ENCODE data around the gene GRAMD1C. TPM values are rescaled to one million over a fixed set of nuclear protein-coding genes. Genes with fewer than 3 reads are reported as not detected.

GRAMD1C gene
- 1 to 10 TPM in 1 of 2 experiments, under 1 TPM in 1; 0.64 to 1.2 TPM for total RNA-seq

GRCh38 chr3:113838631-113839209, at the start of gene GRAMD1C:
Gene GRAMD1C (plus strand): TSS chr3:113838788. CDS start chr3:113838910, 122 bp downstream.
- Mint-ChIP-seq H3K9me3 (no peaks in the 10 kb centered on the region), H3K36me3 (no peaks in the 10 kb centered on the region), H3K27ac (no peak within 1 kb of the TSS), H3K4me3 (peak within 1 kb of the TSS; percentile 68), H3K4me1 (ENCODE audit: low read depth) (peaks cover 6% of the 10 kb centered on the region), H3K27me3 (no peaks in the 10 kb centered on the region)
- POLR2A ChIA-PET, result no interaction called here
- peak; percentile 89 for DNase-seq
- CTCF ChIA-PET, result interaction anchor here (0.6 to 4.5 kb wide), 11 partner anchors 13 to 102 kb away, joined by 3 to 27 read pairs (median 3); partner anchors contain the start of genes ATP6V1A and NAA50
- intact Hi-C loops (cut with micrococcal nuclease), result loop anchor here (1.0 to 5.0 kb wide), 4 partner anchors 75 to 219 kb away; partner anchors contain the start of genes ATP6V1A, CCDC191, NAA50 and QTRT2

- no peak overlapping the region for H3K27ac Mint-ChIP-seq
- no peaks in the 10 kb centered on the region for H3K4me1 Mint-ChIP-seq (ENCODE audit: low read depth)
- no peak for DNase-seq
- H3K27me3 Mint-ChIP-seq, result no peaks in the 10 kb centered on the region
- intact Hi-C loops (cut with micrococcal nuclease), result no loop called here
- no peaks in the 10 kb centered on the region for H3K9me3 Mint-ChIP-seq
- CTCF ChIA-PET, result no interaction called here
- H3K4me3 Mint-ChIP-seq, result no peak overlapping the region
- peaks cover 7% of the 10 kb centered on the region for H3K36me3 Mint-ChIP-seq
- POLR2A ChIA-PET, result no interaction called here
Measured at GRCh38 chr3:113791381-113791780, 47.2 kb upstream of the GRAMD1C start.

- POLR2A ChIA-PET, result no interaction called here
- Mint-ChIP-seq H3K27me3 (no peaks in the 10 kb centered on the region), H3K27ac (no peak overlapping the region), H3K4me3 (no peak overlapping the region), H3K9me3 (no peaks in the 10 kb centered on the region), H3K36me3 (peaks cover 6% of the 10 kb centered on the region), H3K4me1 (ENCODE audit: low read depth) (no peaks in the 10 kb centered on the region)
- intact Hi-C loops (cut with micrococcal nuclease), result no loop called here
- DNase-seq, result no peak
- CTCF ChIA-PET, result interaction anchor here (1.0 to 2.6 kb wide), 3 partner anchors 50 to 78 kb away, joined by 3 to 16 read pairs (median 4); no protein-coding TSS in a partner anchor
Measured at GRCh38 chr3:113794526-113794925, 44.1 kb upstream of the GRAMD1C start.

GRCh38 chr3:113795693-113796092, 42.9 kb upstream of the GRAMD1C start:
- DNase-seq, result no peak
- Mint-ChIP-seq H3K4me3 (no peak overlapping the region), H3K9me3 (no peaks in the 10 kb centered on the region), H3K27me3 (no peaks in the 10 kb centered on the region), H3K4me1 (ENCODE audit: low read depth) (no peaks in the 10 kb centered on the region), H3K36me3 (peaks cover 8% of the 10 kb centered on the region), H3K27ac (no peak overlapping the region)
- intact Hi-C loops (cut with micrococcal nuclease), result no loop called here
- CTCF ChIA-PET, result interaction anchor here (1.1 to 2.6 kb wide), 3 partner anchors 51 to 79 kb away, joined by 3 to 16 read pairs (median 4); no protein-coding TSS in a partner anchor
- POLR2A ChIA-PET, result no interaction called here

- CTCF ChIA-PET, result interaction anchor here (0.6 to 0.7 kb wide), 2 partner anchors 263 to 306 kb away, joined by 3 read pairs; no protein-coding TSS in a partner anchor
- DNase-seq, result no peak
- Mint-ChIP-seq H3K9me3 (no peaks in the 10 kb centered on the region), H3K4me1 (ENCODE audit: low read depth) (peaks cover 3% of the 10 kb centered on the region), H3K27me3 (no peaks in the 10 kb centered on the region), H3K36me3 (peaks cover 26% of the 10 kb centered on the region), H3K27ac (no peak overlapping the region), H3K4me3 (no peak overlapping the region)
- intact Hi-C loops (cut with micrococcal nuclease), result no loop called here
- POLR2A ChIA-PET, result no interaction called here
Measured at GRCh38 chr3:113802795-113803455, 35.7 kb upstream of the GRAMD1C start.

- no peaks in the 10 kb centered on the region for H3K9me3 Mint-ChIP-seq
- H3K27ac Mint-ChIP-seq, result no peak overlapping the region
- peaks cover 3% of the 10 kb centered on the region for H3K4me1 Mint-ChIP-seq (ENCODE audit: low read depth)
- POLR2A ChIA-PET, result no interaction called here
- no peak for DNase-seq
- intact Hi-C loops (cut with micrococcal nuclease), result no loop called here
- H3K4me3 Mint-ChIP-seq, result no peak overlapping the region
- peaks cover 25% of the 10 kb centered on the region for H3K36me3 Mint-ChIP-seq
- CTCF ChIA-PET, result no interaction called here
- no peaks in the 10 kb centered on the region for H3K27me3 Mint-ChIP-seq
Measured at GRCh38 chr3:113804661-113805060, 33.9 kb upstream of the GRAMD1C start.

- ChIA-PET CTCF (no interaction called here), POLR2A (no interaction called here)
- DNase-seq, result no peak
- no peak overlapping the region for H3K4me3 Mint-ChIP-seq
- intact Hi-C loops (cut with micrococcal nuclease), result no loop called here
- peaks cover 23% of the 10 kb centered on the region for H3K36me3 Mint-ChIP-seq
- H3K9me3 Mint-ChIP-seq, result no peaks in the 10 kb centered on the region
- peaks cover 3% of the 10 kb centered on the region for H3K4me1 Mint-ChIP-seq (ENCODE audit: low read depth)
- H3K27me3 Mint-ChIP-seq, result no peaks in the 10 kb centered on the region
- H3K27ac Mint-ChIP-seq, result no peak overlapping the region
Measured at GRCh38 chr3:113805249-113805648, 33.3 kb upstream of the GRAMD1C start.

GRCh38 chr3:113812854-113813253, 25.7 kb upstream of the GRAMD1C start:
- peaks cover 8% of the 10 kb centered on the region for H3K36me3 Mint-ChIP-seq
- DNase-seq, result no peak
- no peaks in the 10 kb centered on the region for H3K4me1 Mint-ChIP-seq (ENCODE audit: low read depth)
- POLR2A ChIA-PET, result no interaction called here
- H3K9me3 Mint-ChIP-seq, result no peaks in the 10 kb centered on the region
- H3K4me3 Mint-ChIP-seq, result no peak overlapping the region
- no peak overlapping the region for H3K27ac Mint-ChIP-seq
- CTCF ChIA-PET, result no interaction called here
- no peaks in the 10 kb centered on the region for H3K27me3 Mint-ChIP-seq
- intact Hi-C loops (cut with micrococcal nuclease), result no loop called here

- H3K4me3 Mint-ChIP-seq, result no peak overlapping the region
- H3K27ac Mint-ChIP-seq, result no peak overlapping the region
- H3K9me3 Mint-ChIP-seq, result no peaks in the 10 kb centered on the region
- no peaks in the 10 kb centered on the region for H3K36me3 Mint-ChIP-seq
- intact Hi-C loops (cut with micrococcal nuclease), result no loop called here
- peaks cover 2% of the 10 kb centered on the region for H3K27me3 Mint-ChIP-seq
- H3K4me1 Mint-ChIP-seq (ENCODE audit: low read depth), result peaks cover 2% of the 10 kb centered on the region
- no peak for DNase-seq
- CTCF ChIA-PET, result interaction anchor here (0.8 kb wide), 1 partner anchor 19 kb away, joined by 5 read pairs; the partner anchor contains the start of gene GRAMD1C
- POLR2A ChIA-PET, result no interaction called here
Measured at GRCh38 chr3:113819866-113820265, 18.7 kb upstream of the GRAMD1C start.

GRCh38 chr3:113825090-113825489, 13.5 kb upstream of the GRAMD1C start:
- peaks cover 2% of the 10 kb centered on the region for H3K27me3 Mint-ChIP-seq
- no peak overlapping the region for H3K4me3 Mint-ChIP-seq
- intact Hi-C loops (cut with micrococcal nuclease), result no loop called here
- no peaks in the 10 kb centered on the region for H3K9me3 Mint-ChIP-seq
- H3K4me1 Mint-ChIP-seq (ENCODE audit: low read depth), result peaks cover 4% of the 10 kb centered on the region
- H3K36me3 Mint-ChIP-seq, result no peaks in the 10 kb centered on the region
- DNase-seq, result no peak
- ChIA-PET CTCF (interaction anchor here (0.6 to 1.8 kb wide), 5 partner anchors 13 to 357 kb away, joined by 3 to 7 read pairs (median 4); partner anchors contain the start of gene GRAMD1C), POLR2A (no interaction called here)
- H3K27ac Mint-ChIP-seq, result no peak overlapping the region

- intact Hi-C loops (cut with micrococcal nuclease), result no loop called here
- POLR2A ChIA-PET, result interaction anchor here (0.5 kb wide), 1 partner anchor 15 kb away, joined by 6 read pairs; no protein-coding TSS in a partner anchor
Measured at GRCh38 chr3:113828600-113828999, 10.0 kb upstream of the GRAMD1C start.

GRCh38 chr3:113829576-113830354, 8.8 kb upstream of the GRAMD1C start:
- H3K27ac Mint-ChIP-seq, result no peak overlapping the region
- ChIA-PET POLR2A (no interaction called here), CTCF (interaction anchor here (1.0 kb wide), 1 partner anchor 15 kb away, joined by 5 read pairs; no protein-coding TSS in a partner anchor)
- peaks cover 13% of the 10 kb centered on the region for H3K9me3 Mint-ChIP-seq
- intact Hi-C loops (cut with micrococcal nuclease), result no loop called here
- H3K27me3 Mint-ChIP-seq, result no peaks in the 10 kb centered on the region
- H3K36me3 Mint-ChIP-seq, result no peaks in the 10 kb centered on the region
- no peak for DNase-seq
- no peak overlapping the region for H3K4me3 Mint-ChIP-seq
- peaks cover 5% of the 10 kb centered on the region for H3K4me1 Mint-ChIP-seq (ENCODE audit: low read depth)

More at GRCh38 chr3:113828600-113828999, 10.0 kb upstream of the GRAMD1C start:
- Mint-ChIP-seq H3K36me3 (no peaks in the 10 kb centered on the region), H3K4me3 (no peak overlapping the region), H3K9me3 (peaks cover 13% of the 10 kb centered on the region), H3K27ac (no peak overlapping the region), H3K27me3 (peaks cover 1% of the 10 kb centered on the region), H3K4me1 (ENCODE audit: low read depth) (peaks cover 6% of the 10 kb centered on the region)
- CTCF ChIA-PET, result interaction anchor here (1.4 kb wide), 1 partner anchor 8 kb away, joined by 5 read pairs; no protein-coding TSS in a partner anchor
- DNase-seq, result no peak
